SK-N-MC (cell line): ENCODE measurements around the gene ABL2.

Experiments
- EZH2 ChIP-seq: fragments of 200-600 bp; sonication (generic); IDR thresholded peaks from one replicate; pipeline ENCODE4 v1.6.1; 2017; ENCODE audit warnings: antibody characterized with exemption
- FOXP2 ChIP-seq: optimal IDR thresholded peaks from 2 replicates; pipeline ENCODE3; 2011; ENCODE audit warnings: mild to moderate bottlenecking, moderate library complexity; ENCODE audit not compliant: insufficient read depth; ENCODE audit errors: extremely low read length, control extremely low read depth
- POLR2AphosphoS5 ChIP-seq: IDR thresholded peaks from 2 replicates; pipeline ENCODE4 v1.6.1; 2012; ENCODE audit warnings: mild to moderate bottlenecking, low read depth, low read length, borderline replicate concordance

DNA sequence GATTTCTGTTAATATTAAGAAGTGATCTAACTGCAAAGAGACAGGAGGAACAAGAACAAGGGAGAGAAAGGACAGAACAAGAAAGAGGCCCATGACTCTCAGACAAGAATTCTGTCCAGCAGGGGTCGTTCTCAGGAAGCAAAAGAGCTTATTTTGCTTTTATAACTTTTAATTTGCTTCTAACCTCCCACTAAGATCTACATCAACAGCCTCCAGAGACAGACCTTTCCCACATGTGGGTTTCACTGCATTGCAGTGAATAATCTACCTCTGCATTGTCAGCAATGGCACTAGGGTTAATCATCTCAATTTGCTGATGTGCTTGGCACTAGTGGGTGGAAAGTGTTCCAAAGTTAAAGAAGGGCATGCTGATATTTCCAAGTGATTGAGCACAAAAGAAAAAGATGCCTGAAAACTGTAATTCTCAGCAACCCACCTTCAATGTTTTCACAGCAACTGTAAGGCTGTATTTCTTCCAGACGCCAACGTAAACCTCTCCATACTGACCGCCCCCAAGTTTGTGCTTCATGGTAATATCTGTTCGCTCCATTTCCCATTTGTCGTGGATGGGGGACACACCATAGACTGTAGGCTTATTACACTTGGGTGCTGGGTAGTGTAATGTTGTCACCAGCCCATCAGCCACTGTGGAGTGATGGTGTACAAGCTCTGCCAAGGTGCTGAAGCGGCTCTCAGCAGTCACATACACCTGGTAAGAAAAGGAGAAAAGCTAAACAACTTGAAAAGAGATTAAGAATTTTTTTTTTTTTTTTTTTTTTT lies 108.1 kb downstream of the ABL2 start:
- no peak for TF ChIP-seq POLR2AphosphoS5
- no peak for TF ChIP-seq EZH2
- no peak for TF ChIP-seq FOXP2
